ENCODE results near the gene STEAP1.
"Not testable (repeated sequence)": the region's sequence is repeated elsewhere in the genome, so short reads cannot be mapped to it uniquely, and the experiment has no call there.

The STEAP1 gene

DNA sequence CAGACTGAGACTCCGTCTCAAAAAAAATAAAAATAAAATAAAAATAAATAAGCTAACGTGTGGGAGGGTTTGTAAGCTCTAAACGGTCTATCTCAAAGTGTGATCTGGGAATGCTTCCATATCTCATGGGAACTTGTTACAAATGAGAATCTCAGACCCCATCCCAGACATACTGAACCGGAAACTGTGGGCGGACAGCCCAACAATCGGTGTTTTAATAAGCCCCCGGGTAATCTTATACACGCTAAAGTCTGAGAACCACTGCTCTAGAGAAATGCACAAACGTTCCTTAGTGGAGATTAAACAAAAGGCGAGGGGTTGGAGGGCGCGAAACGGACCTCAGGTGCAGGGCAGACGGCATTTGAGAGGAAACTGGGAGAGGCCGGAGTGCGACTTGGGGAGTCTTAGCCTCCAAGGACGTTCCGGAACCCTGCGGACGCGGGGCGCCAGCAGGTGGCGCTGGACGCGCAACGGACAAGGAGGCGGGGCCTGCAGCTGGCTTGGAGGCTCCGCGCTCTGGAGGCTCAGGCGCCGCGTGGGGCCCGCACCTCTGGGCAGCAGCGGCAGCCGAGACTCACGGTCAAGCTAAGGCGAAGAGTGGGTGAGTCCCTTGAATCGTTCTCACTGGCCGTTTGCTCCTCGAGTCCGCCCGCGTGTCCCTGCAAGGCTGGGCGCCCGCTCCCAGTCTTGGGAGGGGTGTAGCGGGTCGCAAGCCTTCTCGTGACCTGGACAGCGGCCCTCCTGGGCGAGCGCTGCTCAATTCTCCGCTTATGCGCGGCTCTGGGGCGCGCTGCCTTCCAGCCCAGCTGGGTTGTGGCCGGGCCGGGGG, at the start of gene STEAP1:
Gene STEAP1 (plus strand): TSS at position 527 of the 829 bp plus-strand sequence. CDS start 5,320 bp downstream, outside the sequence.
- peak; percentile 89 for DNase-seq

DNA sequence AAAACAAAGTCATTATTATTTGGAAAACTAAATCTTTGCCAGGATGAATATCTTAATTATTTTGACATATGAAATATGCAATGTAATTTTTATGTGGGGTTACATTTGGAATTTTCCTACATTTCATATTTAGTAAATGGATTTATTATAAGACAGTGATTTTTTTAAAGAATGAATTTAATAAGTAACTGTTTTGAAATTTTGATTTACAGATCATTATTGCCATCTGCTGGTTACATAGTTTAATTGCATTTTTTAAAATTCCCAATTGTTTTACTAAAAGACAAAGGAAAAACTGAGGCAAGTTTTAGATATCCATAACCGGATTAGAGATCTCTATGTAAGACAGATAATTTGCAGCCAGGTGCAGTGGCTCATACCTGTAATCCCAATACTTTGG, 39.3 kb upstream of the STEAP1 start:
- DNase-seq = not testable (repeated sequence)

DNA sequence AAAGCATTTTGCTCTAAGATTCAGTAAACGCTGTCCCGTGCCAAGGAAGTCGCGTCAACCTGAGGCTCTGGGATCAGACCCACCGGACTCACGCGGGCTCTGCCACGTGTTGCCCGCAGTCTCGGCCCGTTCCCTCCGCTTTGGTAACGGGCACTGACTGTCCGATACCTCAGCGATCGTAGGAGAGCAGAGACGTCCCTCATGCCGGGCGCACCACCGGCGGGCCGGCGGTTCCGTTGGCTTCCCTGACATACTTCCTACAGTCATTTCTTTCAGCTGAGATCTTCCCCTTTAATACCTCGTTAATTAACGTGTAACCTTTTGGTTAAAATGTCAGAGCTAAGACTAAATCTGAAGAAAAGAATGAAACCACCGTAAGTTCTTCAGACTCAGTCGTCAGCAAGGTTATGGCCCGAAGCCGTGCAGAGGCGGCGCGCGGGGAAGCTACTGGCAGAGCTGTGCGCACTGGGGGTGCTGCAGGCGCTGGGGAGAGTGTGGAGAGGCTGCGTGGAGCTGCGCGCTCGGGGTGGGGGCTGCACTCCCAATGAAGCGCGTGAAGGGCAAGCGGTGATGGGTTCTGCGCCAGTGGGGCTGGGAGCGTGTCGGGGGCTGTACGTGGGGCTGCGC, 35.6 kb upstream of the STEAP1 start:
- not testable (repeated sequence) for DNase-seq

DNA sequence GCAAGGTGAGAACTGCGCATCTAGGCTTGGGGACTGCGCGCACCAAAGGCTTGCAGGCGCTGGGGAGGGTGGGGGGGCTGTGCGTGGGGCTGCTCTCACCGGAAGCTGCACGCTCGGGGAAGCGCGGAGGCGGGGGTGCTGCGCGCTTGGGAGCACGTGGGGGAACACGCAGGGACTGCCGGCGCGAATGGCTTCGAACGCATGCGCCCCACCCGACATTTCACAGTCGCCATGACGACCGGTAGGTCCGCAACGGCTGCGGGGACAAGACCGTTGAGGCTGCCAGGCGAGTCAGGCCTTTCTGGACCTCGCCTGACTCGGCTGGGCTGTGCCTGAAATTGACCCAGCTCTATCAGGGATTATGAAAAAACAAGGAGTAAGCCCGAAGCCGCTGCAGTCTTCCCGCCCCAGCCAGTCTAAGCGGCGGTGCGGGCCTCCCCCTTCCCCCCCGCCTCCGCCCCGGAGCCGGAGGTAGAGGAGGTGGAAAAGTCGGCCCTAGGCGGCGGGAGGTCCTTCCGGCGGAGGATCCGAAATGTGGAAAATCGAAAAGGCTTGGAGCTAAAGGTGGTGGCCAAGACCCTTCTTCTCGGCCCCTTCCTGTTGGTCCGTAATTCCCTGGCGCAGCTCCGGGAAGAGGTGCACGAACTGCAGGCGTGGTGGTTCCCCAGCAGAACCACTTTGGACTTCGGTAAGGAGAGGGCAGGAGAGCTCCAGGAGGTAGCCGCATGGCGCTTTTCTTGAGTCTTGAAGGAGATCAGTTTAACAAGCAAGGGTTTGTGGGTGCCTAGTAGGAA, 34.9 kb upstream of the STEAP1 start:
- peak; percentile 15 for DNase-seq

DNA sequence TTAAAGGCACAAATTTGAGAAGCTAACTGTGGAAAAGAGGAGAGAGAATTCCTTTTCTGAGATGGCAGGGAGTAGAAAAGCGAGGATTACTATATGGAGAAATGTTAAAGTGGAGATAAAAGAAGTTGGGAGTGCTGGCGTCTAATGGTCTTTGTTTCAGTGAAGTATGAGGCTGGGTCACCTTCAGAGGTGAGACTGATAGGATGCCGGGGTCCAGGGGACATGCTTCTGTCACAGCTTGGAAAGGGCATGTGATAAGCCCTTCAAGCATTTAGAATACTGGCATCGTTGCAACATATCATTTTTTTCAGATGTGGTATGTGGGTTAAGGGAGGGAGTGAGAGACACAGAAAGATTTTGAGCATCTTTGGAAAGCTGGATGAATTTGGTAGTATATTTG, 34.1 kb upstream of the STEAP1 start:
- not testable (repeated sequence) for DNase-seq

DNA sequence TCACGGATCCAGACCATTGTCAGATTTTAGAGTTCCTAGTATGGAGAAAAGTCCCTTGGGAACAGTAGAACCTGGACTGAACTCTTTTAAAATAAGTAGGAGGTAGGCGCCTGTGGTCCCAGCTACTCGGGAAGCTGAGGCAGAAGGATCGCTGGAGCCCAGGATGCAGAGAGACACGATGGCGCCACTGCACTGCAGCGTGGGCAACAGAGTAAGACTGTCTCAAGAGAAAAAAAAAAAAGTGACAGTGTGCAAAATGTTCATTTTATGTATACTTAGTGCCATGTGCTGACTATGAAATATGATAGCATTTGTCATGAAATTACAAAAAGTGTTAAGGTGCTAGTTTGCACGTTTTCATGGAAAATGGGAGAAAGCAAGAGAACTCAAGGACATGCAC, 22.5 kb upstream of the STEAP1 start:
- DNase-seq = not testable (repeated sequence)

DNA sequence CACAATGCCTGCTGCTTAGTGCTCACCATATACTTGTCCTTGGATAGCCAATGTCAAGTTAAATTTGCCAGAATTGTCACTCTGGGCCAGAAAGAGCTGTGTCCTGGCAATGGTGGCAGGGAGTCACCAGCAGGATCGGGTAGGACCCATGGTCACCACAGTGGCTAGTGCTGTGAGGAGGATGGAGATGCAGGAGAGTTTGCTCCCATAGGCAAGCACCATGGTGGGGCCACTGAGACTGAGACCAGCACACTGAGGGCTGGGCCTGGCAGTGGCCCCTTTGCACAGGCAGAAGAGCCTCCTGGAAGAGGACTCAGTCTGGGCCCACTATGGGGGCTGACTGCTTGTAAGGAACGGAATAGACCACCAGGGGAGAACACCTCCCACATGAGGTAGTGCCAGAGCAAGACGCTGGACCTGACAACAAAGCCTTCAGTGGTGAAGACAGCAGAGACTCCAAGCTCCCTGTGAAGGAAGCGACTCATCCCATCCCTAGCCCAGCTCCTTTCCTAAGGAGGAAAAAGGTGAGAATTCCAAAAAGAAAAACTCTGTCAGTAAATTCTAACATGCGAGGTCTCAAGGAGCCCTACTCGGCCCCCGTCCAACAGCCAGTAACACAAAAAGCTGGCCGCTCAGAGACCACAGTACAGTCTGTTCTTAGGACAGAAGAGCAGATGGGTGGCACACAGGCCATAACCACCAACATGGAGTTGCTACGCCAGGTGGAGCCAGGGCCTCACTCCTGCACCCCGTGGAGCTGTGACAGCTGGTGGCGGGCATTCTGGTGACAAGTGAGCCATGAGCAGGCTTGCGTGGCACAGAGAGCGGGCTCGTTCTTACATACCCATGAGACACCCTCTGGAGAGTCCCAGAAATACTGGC, 6.9 kb upstream of the STEAP1 start:
- DNase-seq = not testable (repeated sequence)

DNA sequence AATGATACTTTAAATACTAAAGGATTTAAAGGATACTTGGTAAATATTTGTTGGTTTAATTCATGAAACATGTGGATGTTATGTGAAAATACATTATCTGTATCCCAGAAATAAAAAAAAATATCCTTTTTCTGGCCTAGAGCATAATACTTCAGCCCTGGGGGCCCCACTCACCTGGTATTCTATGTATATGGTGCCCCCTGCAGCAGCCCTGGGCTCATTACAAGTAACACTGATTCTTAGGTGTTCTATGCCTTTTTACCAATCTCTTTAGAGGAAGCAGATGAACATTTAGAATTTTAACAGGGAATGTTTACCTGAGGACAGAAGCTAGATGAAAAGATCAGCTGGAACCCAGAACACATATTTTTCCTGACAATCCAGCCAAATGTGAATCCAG, 4.8 kb upstream of the STEAP1 start:
- not testable (repeated sequence) for DNase-seq

DNA sequence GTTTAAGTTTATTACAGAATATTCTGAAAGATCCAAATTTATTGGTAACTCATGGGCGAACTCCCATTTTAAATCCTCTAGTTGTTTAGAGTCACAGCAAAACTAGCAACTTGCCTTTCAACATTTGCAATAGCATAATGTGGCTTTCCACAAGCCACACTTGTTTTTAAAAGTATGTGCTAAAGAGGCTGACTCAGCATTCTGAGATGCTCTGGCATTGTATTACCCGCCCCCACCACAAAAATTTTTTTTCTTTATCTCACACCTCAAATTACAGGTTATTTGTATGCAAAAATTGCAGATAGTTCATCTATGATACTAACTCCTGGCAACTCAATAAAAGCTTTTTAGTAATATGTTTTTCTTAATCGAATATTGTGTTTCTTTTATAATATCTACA, 2.4 kb upstream of the STEAP1 start:
- DNase-seq = not testable (repeated sequence)

DNA sequence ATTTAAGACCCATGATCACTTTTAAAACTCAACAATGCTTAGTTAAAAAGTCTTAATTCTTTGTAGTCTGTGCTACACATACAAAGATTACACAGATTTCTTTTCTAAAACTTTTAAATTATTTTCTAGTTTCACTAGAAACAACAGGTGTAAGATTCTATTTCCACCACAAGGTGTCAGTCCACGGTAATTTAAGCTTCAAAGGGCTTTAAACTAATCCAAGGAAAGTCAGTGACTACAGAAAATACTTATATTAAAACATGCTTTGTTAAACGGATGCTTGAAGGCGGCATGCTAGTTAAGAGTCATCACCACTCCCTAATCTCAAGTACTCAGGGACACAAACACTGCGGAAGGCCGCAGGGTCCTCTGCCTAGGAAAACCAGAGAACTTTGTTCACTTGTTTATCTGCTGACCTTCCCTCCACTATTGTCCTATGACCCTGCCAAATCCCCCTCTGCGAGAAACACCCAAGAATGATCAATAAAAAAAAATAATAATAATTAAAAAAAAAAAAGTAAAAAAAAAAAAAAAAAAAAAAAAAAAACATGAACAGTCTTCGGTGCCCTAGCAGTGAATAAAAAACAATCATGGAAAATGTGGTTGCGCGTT, 1.5 kb upstream of the STEAP1 start:
- peak; percentile 28 for DNase-seq

DNA sequence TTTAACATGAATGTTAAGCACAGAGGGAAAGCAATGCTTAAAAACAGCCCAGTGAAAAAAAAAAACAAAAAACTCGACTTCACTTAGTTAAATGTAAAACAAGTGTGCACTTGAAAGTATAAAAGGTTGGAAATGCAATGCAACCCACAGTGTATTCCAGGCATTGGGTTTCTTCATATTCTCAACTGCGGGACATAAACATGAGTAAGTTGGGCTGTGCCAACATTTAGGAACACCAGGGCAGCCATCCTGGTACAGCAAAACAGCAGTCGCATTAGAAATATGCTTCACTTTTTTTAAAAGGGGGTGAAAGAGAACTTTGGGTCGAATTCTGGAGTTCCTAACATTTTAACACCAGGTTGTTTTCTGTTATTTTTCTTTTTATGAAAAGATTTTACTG, 937 bp downstream of the STEAP1 start:
- no peak for DNase-seq

DNA sequence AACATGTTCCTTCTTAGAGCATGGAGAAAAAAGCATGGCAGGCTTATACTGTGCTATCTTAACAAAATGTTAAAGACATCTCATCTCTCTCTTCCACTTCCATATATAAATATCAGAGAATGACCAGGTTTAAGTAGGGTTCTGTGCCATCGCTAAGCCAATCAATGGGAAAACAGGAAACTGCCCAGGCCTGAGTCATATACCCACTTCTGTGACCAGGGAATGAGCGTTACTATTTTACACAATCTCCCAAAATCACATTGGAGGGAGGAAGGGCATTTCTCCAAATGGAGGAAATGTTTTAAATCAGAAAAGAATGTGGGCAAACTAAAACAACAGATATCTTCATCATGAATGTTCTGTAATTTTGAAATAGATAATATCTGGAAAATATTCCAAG, 3.1 kb downstream of the STEAP1 start:
- not testable (repeated sequence) for DNase-seq

DNA sequence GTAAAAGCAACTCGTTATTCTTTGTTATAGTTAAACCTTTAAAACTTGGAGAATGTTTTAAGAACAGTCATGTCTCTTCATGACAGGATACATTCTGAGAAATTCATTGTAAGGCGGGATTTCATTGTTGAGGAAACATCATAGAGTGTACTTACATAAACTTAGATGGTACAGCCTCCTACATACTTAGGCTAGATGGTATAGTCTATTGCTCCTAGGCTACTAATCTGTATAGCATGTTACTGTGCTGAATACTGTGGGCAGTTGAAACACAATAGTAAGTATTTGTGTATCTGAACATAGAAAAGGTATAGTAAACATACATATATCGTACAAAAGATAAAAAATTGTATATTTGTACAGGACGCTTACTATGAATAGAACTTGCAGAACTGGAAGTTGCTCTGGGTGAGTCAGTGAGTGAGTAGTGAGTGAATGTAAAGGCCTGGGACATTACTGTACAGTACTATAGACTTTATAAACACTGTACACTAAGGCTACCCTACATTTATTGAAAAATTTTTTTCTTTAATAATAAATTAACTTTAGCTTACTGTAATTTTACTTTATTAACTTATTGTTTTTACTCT, 3.6 kb downstream of the STEAP1 start:
- not testable (repeated sequence) for DNase-seq

DNA sequence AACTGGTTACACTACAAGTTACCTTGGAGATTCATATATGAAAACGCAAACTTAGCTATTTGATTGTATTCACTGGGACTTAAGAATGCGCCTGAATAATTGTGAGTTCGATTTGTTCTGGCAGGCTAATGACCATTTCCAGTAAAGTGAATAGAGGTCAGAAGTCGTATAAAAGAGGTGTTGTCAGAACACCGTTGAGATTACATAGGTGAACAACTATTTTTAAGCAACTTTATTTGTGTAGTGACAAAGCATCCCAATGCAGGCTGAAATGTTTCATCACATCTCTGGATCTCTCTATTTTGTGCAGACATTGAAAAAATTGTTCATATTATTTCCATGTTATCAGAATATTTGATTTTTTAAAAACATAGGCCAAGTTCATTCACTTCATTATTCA, 9.3 kb downstream of the STEAP1 start:
- DNase-seq = no peak

DNA sequence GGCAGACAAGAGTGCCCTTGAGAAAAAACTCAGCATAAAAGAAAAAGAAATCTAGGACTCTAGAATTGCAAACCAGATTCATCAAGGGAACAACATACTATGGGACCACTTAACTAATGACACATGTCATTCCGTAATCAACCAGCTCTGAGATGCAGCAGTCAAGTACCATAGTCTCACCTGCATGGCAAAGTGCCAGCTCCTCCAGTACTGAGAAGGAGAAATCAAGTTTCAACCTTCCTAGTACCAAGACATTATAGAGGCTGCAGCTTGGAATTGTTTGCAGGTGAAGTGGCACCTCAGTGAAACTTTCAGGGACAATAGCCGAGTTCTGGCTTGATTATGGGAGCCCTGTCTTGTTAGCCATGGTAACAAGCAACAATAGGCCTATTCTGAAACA, 11.5 kb downstream of the STEAP1 start:
- DNase-seq = no peak

DNA sequence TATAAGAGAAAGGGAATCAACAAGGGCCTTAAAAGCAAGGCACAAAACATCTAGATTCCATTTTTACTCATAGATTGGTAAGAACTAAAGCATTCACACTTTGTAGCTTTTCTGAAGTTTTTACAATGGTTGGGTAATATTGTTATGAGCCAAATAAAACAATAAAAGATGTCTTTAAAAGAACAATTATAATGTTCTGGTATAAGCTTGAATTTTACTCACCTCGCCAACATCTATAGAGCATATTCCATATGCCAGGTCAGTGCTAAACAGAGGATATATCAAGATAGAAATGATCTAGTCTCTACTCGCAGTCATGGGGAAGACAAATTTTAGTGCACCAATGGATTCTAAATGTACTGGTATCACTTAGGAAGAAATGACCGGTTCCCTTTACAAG, 11.9 kb downstream of the STEAP1 start:
- DNase-seq = no peak

DNA sequence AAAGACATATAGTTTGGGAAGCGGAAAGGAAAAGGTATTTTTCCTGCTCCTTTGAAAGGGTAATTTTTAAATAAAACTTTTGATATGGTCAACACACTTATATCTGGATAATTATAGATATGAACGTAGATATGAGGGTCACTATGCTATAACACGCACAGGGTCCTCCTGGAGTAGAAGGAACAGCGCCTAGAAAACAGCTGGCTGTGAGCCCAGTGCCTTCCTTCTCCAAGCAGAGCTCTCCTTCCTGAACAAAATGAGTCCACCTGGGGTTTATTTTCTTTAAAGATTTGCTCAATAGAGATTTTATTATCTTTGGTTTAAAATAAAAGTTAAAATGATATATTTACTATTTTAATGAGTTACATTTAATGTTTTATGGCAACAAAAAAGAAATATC, 13.1 kb downstream of the STEAP1 start:
- DNase-seq = no peak

DNA sequence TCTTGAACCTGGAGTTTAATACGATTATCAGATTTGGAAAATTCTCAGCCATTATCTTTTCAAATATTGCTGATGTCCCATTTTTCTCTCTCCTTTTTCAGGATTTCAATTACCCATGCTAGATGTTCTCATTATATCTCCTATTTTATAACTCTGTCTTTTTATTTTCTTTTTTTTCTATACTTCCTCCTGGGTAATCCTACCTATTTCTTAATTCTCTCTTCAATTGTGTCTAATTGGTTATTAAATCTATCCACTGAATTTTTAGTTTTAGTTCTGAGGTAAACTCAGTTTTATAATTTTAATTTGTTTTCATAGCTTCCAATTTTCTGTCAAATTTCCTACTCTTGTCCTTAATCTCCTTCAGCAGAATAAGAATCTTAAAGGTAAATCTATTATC, 15.6 kb downstream of the STEAP1 start:
- no peak for DNase-seq

DNA sequence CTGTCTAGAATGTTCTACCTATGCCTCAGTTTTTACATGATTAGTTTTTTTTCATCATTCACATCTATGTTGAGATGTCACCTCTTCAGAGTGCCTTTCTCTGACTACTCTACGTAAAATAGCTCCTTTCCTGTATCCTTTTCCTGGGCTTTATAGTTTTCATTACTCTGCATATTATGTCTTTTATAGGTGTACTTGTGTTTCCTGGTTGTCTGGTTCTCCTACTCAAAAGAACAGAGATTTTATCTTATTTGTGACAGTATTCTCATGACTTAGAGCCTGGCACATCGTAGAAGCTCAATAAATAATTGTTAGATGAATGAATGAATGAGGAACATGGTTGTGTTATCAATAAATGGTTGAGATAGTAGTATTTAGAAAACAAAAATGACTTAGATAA, 17.9 kb downstream of the STEAP1 start:
- no peak for DNase-seq

DNA sequence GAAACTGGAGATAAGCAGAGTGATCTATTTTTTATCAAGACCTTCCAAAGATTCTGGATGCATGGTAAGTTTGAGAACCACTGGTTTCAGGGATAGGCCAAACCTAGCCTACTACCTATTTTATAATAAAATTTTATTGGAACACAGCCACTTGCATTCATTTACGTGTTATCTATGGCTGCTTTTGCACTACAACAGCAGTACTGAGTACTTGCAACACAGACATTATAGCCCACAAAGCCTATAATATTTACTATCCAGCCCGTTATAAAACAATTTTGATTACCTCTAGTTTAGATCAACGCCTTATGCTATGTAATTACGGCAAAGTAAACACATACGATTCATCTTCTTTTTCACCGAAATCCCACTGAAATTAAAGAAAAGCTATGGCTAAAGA, 18.4 kb downstream of the STEAP1 start:
- no peak for DNase-seq

DNA sequence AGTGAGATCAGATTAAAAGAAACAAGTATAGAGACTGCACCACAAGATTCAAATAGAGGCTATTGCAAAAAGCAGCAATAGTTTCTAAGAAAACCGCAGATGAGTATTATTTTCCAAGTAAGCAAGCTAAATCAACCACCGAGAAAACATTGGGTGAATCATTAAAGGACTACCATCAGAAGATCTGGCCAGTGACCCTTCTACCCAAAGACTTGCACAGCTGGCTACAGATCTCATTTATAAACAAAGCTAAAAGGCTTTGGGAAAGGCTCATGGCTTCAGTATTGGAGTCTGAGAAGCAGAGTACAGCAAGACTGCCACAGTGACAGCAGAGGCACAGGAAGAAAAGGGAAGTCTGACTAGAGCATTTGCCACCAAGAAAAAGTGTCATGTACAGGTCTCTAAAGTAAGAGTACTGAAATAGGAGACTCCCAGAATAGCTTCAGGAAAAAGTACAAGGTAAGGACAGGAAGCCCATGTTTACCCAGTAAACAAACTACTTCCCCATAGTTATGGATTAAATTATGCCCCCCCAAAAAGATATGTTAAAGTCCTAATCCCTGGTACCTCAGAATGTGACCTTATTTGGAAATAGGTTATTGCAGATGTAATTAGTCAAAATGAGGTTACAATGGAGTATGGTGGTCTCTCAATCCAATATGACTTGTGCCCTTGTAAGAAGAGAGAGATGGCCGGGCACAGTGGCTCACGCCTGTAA, 19.0 kb downstream of the STEAP1 start:
- no peak for DNase-seq
